ENCODE results near the gene OR10AD1. TPM values are rescaled to one million over a fixed set of nuclear protein-coding genes. Genes with fewer than 3 reads are reported as not detected.

The OR10AD1 gene
- total and polyA plus RNA-seq, 9 of the 15 experiments (the other 6 are each of a cell fraction or from before 2014, with no cell fraction given), result not detected

GRCh38 chr12:48183091-48183875 lies 19.8 kb downstream of the OR10AD1 start, which contains the start of gene CCDC184 (continued):
- TF ChIP-seq SMAD1 (IDR thresholded peaks at IDR 0.05; ENCODE audit: low read depth, low read length, partially characterized antibody), result no peak
- TF ChIP-seq ZNF57 (CRISPR knock-in tag; IDR thresholded peaks at IDR 0.05), result no peak
- no peak for TF ChIP-seq SMARCB1 (IDR thresholded peaks at IDR 0.05; ENCODE audit: insufficient read length, low read depth)
- no peak for TF ChIP-seq ZNF165 (CRISPR knock-in tag; IDR thresholded peaks at IDR 0.05; ENCODE audit: borderline replicate concordance)
- no peak for TF ChIP-seq KLF13 (tag; IDR thresholded peaks at IDR 0.05; ENCODE audit: borderline replicate concordance, low read depth)
- TF ChIP-seq MTA3 (IDR thresholded peaks at IDR 0.05; ENCODE audit: borderline replicate concordance), result 0 out of 2 replicates have a peak, but pooled peaks have one; percentile 55
- no peak for TF ChIP-seq ZNF253 (CRISPR knock-in tag; conservative IDR thresholded peaks at IDR 0.05)
- TF ChIP-seq RBM25 (IDR thresholded peaks at IDR 0.05; ENCODE audit: low read depth, low read length, severe bottlenecking), result no peak
- no peak for TF ChIP-seq NFE2 (IDR thresholded peaks at IDR 0.05; ENCODE audit: low read depth)
- peak; percentile 77 for TF ChIP-seq CREM (IDR thresholded peaks at IDR 0.05; ENCODE audit: low read depth)
- no peak for TF ChIP-seq ZNF445 (CRISPR knock-in tag; IDR thresholded peaks at IDR 0.05; ENCODE audit: low read depth)
- TF ChIP-seq BMI1 (IDR thresholded peaks at IDR 0.05; ENCODE audit: low read length), result peak; percentile 66
- TF ChIP-seq SRSF9 (IDR thresholded peaks at IDR 0.05; ENCODE audit: borderline replicate concordance, low read depth, low read length), result no peak
- TF ChIP-seq E4F1 (CRISPR knock-in tag; IDR thresholded peaks at IDR 0.05; ENCODE audit: borderline replicate concordance), result peak; percentile 89
- no peak; the same call in 1 of the 2 replicates for TF ChIP-seq ESRRA (IDR thresholded peaks at IDR 0.05; ENCODE audit: borderline replicate concordance, low read depth)
- no peak for TF ChIP-seq TRIM24 (IDR thresholded peaks at IDR 0.05)
- no peak for TF ChIP-seq KAT7 (CRISPR knock-in tag; IDR thresholded peaks at IDR 0.05; ENCODE audit: borderline replicate concordance)
- no peak for TF ChIP-seq HMG20B (CRISPR knock-in tag; IDR thresholded peaks at IDR 0.05)
- TF ChIP-seq SMARCA5 (IDR thresholded peaks at IDR 0.05), result no peak
- TF ChIP-seq ELF1 (tag; IDR thresholded peaks at IDR 0.05), result peak; percentile 64; the same call in 1 of the 2 replicates
- TF ChIP-seq TAF9B (IDR thresholded peaks at IDR 0.05; ENCODE audit: partially characterized antibody), result no peak
- no peak for TF ChIP-seq XRCC4 (IDR thresholded peaks at IDR 0.05; ENCODE audit: extremely low read depth, insufficient read depth, insufficient read length)
- peak in 1 of 2 experiments; percentile 43; a peak in 2 of 4 replicates for TF ChIP-seq RAD21 (CRISPR knock-in tag; conservative IDR thresholded peaks at IDR 0.05 in 1 of 2, IDR thresholded peaks at IDR 0.05 in 1 of 2)
- TF ChIP-seq ZKSCAN3 (CRISPR knock-in tag; IDR thresholded peaks at IDR 0.05), result no peak
- TF ChIP-seq HIVEP1 (CRISPR knock-in tag; IDR thresholded peaks at IDR 0.05), result no peak

All from K562 (cell line).